NCI-H2171 treated with DMSO at 0.1 percent for 48 hours (cell line): ENCODE measurements around the gene ZNF641.
"Not testable (repeated sequence)": the region's sequence is repeated elsewhere in the genome, so short reads cannot be mapped to it uniquely, and the experiment has no call there.

ENCODE experiments used
- DNase-seq: peaks from one replicate; lab custom pipeline; 2025; lab: John Stamatoyannopoulos, UW

The ZNF641 gene

DNA sequence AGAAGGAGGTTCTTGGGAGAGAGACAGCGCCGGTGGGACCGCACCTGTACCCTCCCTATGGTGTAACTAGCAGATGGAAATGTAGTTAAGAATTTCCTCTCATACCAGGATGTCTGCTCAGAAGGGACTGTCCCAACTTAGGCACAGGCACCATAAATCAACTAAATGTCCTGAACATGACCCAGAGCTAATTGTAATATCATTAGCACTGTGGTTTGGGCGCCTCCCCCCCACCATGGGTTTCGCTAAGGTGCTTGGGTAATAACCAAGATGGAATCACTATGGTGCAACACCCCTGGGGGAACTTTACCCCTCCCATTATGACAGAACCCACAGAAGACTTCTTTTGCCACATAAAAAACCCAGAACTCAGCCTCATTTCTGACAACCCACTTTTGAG lies 15.9 kb downstream of the ZNF641 start:
- DNase-seq = no peak

DNA sequence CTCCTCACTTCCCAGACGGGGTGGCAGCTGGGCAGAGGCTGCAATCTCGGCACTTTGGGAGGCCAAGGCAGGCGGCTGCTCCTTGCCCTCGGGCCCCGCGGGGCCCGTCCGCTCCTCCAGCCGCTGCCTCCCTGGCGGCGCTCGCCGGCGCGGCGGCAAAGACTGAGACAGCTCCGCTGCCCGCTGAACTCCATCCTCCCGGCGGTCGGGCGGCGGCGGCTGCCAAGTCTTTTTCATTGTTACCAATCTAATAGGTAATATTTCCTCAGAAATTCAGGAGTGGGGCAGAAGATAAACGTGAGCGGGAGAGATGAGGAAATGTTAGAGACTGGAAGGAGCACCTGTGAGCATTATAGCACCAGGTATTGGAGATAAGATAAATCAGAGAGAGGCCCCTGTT lies 17.0 kb downstream of the ZNF641 start:
- DNase-seq = not testable (repeated sequence)

DNA sequence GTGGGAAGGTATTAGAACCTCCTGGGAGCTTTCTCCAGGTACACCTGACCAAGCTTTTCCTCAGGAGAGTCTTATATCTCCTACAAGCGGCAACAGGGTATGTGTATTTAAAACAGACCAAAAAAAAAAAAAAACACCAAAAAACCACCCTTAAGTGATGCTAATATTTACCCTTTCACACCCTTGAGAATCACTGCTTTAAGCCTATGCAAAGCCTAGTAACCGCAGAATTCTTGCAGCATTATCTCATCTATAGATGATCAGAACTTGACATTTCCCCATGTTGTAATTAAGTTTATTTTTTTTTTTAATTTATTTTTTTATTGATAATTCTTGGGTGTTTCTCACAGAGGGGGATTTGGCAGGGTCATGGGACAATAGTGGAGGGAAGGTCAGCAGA lies 19.3 kb downstream of the ZNF641 start:
- DNase-seq = no peak

DNA sequence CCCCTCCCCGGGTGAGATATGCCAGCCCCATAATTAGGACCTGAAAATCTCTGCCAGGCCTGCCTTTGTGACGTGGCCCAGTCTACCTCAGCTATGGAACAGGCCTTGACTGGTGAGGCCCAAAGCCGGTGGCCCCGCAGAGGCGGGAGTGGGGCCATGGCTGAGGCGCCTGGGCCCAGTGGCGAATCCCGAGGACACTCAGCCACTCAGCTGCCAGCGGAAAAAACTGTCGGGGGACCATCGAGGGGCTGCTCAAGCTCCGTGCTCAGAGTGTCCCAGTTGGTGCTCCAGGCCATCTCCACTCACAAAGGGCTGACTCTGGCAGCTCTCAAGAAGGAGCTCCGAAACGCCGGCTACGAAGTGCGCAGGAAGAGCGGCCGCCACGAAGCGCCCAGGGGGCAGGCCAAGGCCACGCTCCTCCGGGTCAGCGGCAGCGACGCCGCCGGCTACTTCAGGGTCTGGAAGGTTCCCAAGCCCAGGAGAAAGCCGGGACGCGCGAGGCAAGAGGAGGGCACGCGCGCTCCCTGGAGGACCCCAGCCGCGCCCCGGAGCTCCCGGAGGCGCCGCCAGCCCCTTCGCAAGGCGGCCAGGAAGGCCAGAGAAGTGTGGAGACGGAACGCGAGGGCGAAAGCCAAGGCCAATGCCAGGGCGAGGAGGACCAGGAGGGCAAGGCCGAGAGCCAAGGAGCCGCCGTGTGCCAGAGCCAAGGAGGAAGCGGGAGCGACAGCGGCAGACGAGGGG lies 21.4 kb downstream of the ZNF641 start:
- DNase-seq = no peak

DNA sequence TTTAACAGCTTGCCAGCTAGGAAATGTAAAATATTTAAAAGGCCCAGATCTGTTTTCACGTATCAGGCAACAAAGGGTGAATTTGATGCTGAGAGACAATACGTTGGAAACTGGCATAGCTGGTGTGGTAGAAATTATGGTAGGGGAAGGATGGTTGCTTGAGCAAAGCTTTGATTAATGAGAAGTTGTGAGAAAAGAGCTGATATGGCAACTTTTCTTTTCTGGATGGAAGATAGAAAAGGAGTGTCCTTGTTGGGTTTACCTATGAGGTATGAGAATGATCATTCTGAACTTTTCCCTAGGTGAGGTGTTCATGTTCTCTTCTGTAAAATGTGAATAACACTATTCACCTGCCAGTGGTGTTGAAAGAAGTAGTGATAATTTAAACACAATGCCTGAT lies 34.2 kb downstream of the ZNF641 start:
- no peak for DNase-seq

DNA sequence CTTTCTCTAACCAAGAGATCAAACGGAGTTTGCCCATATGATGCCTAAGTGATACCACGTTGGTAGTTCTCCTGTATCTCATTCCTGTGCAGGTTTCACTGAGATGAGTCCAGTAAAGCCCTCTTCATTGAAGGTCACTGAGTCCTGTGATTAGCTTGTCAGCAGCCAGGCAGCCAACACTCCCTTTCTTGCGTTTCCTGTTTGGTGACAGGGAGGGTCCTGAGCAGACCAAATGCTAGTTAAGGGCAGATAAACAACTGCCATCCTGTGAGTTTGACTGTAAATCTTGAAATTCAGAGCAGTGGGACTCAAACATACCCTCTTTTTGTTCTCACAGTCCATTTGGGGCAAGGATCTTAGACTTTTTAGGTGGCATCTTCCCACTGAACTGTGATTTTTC lies 39.4 kb downstream of the ZNF641 start:
- DNase-seq = no peak

DNA sequence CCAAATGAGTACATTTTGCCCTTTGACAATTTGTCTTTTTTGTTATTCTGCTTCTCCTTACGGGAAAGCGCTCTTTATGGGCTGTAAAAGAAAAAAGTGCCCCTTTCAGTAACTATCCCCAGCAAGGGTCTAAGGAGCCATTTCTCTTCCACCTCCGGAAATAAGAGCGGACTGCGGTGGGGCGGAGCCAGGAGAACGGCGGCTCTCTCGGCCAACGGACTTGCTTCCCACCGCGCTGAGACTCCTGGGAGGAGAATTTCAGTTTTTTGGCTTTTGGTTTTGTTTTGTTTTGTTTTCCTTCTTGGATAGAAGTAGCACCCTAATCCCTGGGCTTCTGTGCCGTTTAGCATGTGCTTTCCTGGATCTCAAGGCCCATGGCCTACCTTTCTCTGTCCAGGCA lies 43.5 kb downstream of the ZNF641 start:
- no peak for DNase-seq

DNA sequence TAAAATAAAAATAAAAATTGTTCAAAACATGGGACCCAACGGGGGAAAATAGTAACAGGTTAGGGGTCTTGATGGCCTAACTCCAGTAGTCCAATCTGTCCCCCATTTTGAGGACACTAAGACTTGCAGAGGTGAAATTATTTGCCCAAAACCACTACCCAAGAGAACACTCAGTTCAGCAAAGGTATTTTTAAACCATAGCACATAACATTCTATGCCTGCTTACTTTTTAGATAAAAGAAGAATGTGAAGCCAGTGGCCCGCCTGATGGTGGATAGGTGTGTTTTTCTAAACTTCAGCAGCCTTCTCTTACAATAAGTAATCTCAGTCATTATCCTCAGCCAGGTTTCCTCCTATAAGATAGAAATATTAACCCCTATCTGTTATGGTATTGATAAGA lies 45.5 kb downstream of the ZNF641 start:
- no peak for DNase-seq

DNA sequence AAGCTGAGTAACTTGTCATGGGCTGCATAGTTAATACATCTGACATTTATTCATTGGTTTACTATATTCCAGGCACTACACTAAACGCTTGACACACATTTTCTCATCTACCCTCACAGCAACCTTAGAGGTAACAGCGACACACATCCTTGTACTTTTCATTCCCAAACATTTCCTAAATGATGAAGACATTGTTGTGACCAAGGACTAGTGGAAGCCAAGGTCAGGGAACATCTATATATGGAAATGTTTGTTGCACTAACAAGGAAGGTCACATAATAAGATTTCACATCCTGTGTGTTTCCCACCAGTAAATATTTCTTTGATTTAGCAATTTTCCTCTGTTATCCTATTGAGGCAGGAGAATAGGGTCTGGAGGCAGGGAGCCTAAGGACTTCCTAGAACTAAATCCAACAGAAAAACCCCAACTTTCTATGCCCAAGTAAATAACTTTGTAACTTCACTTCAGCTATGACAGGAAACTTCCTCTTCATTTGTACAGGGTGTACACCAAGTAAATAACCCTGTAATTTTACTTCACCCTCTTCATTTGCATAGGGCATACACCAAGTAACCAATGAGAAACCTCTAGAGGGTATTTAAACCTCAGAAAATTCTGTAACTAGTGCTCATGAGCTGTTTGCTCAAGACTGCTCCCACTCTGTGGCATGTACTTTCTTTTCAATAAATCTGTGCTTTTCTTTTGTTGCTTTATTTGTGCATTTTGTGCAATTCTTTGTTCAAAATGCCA lies 48.4 kb downstream of the ZNF641 start:
- no peak for DNase-seq

DNA sequence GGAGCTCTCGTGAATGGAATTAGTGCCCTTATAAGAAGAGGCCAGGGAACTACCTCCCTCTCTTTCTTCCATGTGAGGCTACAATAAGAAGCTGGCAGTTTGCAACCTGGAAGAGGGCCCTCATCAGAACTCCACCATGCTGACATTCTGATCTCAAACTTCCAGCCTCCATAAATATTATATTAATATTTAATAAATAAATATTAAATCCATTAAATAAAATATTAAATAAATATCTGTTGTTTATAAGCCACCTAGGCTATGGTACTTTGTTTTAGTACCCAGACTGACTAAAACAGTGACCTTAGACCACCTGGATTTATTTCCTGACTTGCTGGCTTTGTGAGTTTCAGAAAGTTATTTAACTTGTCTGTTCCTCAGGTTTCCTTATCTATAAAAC lies 49.9 kb downstream of the ZNF641 start:
- no peak for DNase-seq

DNA sequence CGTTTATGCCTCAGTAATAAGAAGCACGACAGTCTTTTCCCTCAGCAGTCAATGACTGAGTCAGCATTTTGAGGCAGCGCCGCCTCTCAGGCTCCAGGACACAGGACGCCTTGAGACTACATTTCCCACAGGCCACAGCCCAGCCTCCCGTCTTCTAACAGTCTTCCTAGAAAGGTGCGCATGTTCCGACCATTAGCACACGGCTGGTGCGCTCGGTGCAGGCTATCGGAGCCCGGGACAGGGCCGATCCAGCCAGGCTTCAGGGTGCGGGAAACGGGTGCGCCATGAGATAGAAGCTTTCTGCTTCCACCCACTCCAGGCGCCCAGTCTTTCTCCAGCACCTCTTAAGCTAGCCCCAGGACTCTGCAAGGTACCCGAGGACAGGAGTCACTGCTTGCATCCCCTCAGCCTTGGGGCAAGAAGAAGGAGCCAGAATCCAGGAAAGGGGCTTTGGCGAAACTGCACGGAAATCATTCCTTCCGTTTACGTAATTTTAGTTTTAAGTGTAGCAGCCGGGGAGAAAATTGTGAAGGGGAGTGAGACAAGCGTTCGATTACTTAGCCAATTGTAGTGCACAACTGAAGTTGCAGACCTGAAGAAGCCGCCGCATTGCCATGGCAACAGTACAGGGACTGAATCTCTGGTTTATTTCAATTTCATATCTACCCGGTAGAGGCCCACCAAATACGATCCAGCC lies 54.0 kb downstream of the ZNF641 start:
- DNase-seq = peak; percentile 62

DNA sequence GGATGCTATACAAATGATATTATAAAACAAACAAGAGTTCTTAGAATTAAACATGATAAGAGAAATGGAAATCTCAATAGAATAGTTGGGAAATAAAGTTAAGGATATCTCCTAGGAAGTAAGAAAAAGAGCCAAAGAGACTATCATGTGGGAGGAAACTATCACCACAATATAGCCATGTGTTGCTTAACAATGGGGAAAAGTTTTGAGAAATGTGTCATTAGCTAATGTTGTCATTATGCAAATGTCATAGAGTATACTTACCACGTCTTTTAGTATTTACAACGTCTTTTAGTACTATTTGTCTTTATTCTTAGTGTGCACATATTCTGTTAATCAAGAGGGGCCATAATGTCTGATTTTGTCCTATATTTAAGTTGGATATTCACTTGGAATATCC lies 58.7 kb downstream of the ZNF641 start:
- no peak for DNase-seq

DNA sequence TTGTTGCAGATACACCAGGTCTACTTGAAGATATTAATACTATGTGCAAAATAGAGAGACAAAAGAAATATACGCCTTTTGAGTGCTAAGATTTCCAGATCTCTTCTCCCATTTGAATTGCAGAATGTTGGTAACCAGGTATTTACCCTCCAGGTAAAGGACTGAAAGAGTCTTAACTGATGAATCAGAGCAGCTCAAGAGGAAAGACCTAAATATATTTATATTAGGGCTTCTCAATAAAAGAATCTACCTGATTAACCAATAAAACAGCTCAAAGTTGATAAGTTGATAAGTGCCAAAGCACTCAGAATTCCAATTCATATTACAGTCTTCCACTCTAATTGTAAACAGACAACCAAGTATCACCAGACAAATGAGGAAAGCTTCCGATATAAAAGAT lies 59.2 kb downstream of the ZNF641 start:
- no peak for DNase-seq

DNA sequence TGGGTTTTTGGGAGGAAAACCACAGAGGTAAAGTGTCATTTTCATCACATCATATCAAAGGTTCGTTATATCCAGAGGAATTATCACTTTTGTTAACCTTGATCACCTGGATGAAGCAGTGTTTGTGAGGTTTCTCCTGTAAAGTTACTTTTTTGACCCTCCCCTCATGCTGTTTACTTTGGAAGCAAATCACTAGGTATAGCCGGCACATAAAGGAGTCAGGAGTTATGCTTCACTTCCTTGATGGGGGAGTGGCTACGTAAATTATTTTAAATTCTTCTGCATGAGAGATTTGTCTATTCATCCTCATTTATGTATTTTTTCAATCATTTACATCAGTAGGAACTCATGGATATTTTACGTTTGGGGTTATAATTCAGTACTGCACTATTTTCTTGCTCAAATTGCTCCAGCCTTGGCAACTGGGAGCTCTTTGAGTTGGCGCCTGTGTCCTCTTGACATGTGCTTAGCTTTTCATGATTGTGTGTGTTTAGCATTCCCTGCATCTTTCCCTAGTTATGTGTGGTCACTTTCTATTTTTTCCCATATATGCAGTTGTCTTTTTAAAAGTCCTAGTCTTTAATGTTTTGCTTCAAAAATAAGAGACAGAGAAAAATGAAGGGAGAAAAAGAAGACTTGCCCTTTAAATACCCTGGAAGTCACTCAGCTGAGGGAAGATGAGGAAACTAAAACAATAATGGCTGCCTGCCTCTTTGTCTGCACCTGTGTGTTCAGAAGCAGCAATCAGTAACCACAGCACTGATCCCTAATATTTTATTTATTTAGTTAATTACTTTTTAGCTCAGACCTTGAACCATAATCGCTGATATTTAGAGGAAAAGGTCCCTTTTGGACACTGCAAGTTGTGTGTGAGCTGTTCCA lies 62.1 kb downstream of the ZNF641 start:
- DNase-seq = no peak
